GM23338 (cell line): ENCODE data around the gene NEK4. TPM values are rescaled to one million over a fixed set of nuclear protein-coding genes. Genes with fewer than 3 reads are reported as not detected.

Experiments used
- ATAC-seq: fragments of 200-7000 bp; cut with Tn5 transposase; 3 replicates; pipeline ENCODE4 v1.9.1; 2020
- DNase-seq: peaks from one replicate; pipeline ENCODE4 v3.0.0-alpha.2; 2015; ENCODE audit warnings: low spot score
- H2AFZ ChIP-seq: fragments of 200-600 bp; sonication (generic); 2 replicates; pipeline ENCODE4 v1.8.0; 2016; ENCODE audit warnings: antibody characterized with exemption, mild to moderate bottlenecking, moderate library complexity
- H3F3A ChIP-seq: fragments of 200-600 bp; sonication (generic); replicated peaks from 2 replicates; pipeline ENCODE4 v1.8.0; 2017; ENCODE audit warnings: antibody characterized with exemption, mixed run types, low read depth
- H3K27ac ChIP-seq: fragments of 200-600 bp; sonication (generic); 2 replicates; pipeline ENCODE4 v1.6.1; 2016; ENCODE audit warnings: low read depth
- H3K27me3 ChIP-seq: fragments of 200-600 bp; sonication (generic); 2 replicates; pipeline ENCODE4 v1.8.0; 2016; ENCODE audit warnings: mild to moderate bottlenecking, mixed run types, moderate library complexity; ENCODE audit not compliant: insufficient read depth
- H3K36me3 ChIP-seq: fragments of 200-600 bp; sonication (generic); 2 replicates; pipeline ENCODE4 v1.8.0; 2016; ENCODE audit warnings: mild to moderate bottlenecking; ENCODE audit not compliant: insufficient read depth
- H3K4me1 ChIP-seq: fragments of 200-600 bp; sonication (generic); 2 replicates; pipeline ENCODE4 v1.8.0; 2016; ENCODE audit warnings: mild to moderate bottlenecking, moderate library complexity; ENCODE audit not compliant: insufficient read depth
- H3K4me2 ChIP-seq: fragments of 200-600 bp; sonication (generic); 2 replicates; pipeline ENCODE4 v1.7.1; 2017; ENCODE audit warnings: mixed run types
- H3K4me3 ChIP-seq: fragments of 200-600 bp; sonication (generic); 2 replicates; pipeline ENCODE4 v1.6.1; 2016; ENCODE audit warnings: mixed run types
- H3K79me2 ChIP-seq: fragments of 200-600 bp; sonication (generic); replicated peaks from 2 replicates; pipeline ENCODE4 v1.8.0; 2017; ENCODE audit warnings: mild to moderate bottlenecking; ENCODE audit not compliant: insufficient read depth
- H3K9me2 ChIP-seq: fragments of 200-600 bp; sonication (generic); 2 replicates; pipeline ENCODE4 v1.8.0; 2017; ENCODE audit not compliant: insufficient read depth
- H4K20me1 ChIP-seq: fragments of 200-600 bp; sonication (generic); replicated peaks from 2 replicates; pipeline ENCODE4 v1.8.0; 2017; ENCODE audit warnings: mild to moderate bottlenecking; ENCODE audit not compliant: insufficient read depth
- H3K27ac Mint-ChIP-seq: 2 replicates; pipeline ENCODE4 v1.8.0; 2020; ENCODE audit warnings: inconsistent platforms, mild to moderate bottlenecking, moderate library complexity, mixed read lengths
- H3K27me3 Mint-ChIP-seq: 3 replicates; pipeline ENCODE4 v1.8.0; 2022; ENCODE audit warnings: low read depth, mild to moderate bottlenecking, moderate library complexity, mixed read lengths, inconsistent platforms; ENCODE audit not compliant: insufficient read depth, poor library complexity
- H3K36me3 Mint-ChIP-seq: 3 replicates; pipeline ENCODE4 v1.8.0; 2021; ENCODE audit warnings: low read depth, mild to moderate bottlenecking, inconsistent platforms, moderate library complexity, mixed read lengths
- H3K4me1 Mint-ChIP-seq: 3 replicates; pipeline ENCODE4 v1.8.0; 2020; ENCODE audit warnings: mild to moderate bottlenecking, inconsistent platforms, mixed read lengths
- H3K4me3 Mint-ChIP-seq: 3 replicates; pipeline ENCODE4 v1.8.0; 2021; ENCODE audit warnings: moderate library complexity, mild to moderate bottlenecking, inconsistent platforms, mixed read lengths
- H3K9me3 Mint-ChIP-seq: 3 replicates; pipeline ENCODE4 v1.8.0; 2020; ENCODE audit warnings: moderate library complexity, mild to moderate bottlenecking, inconsistent platforms, mixed read lengths
- CTCF ChIP-seq, 2 experiments: fragments of 200-600 bp in 1 of 2; sonication (generic) in 1 of 2; conservative IDR thresholded peaks; 2 replicates each; pipeline versions ENCODE4 v1.5.1 to v1.6.1; 2016 to 2017; ENCODE audit warnings: antibody characterized with exemption in 2 of 2, low read depth in 2 of 2, mild to moderate bottlenecking in 2 of 2, moderate library complexity in 1 of 2
- ETS1 ChIP-seq: IDR thresholded peaks from 2 replicates; pipeline ENCODE4 v1.6.1; 2016; ENCODE audit warnings: antibody characterized with exemption
- EZH2 ChIP-seq: fragments of 200-600 bp; sonication (generic); IDR thresholded peaks from one replicate; pipeline ENCODE4 v1.8.0; 2017; ENCODE audit warnings: antibody characterized with exemption, mild to moderate bottlenecking, low read depth; ENCODE audit not compliant: unreplicated experiment
- JUNB ChIP-seq: IDR thresholded peaks from one replicate; pipeline ENCODE4 v1.6.1; 2016; ENCODE audit warnings: antibody characterized with exemption; ENCODE audit not compliant: unreplicated experiment
- POLR2AphosphoS5 ChIP-seq: IDR thresholded peaks from 2 replicates; pipeline ENCODE4 v1.6.1; 2016; ENCODE audit warnings: antibody characterized with exemption, low read depth
- REST ChIP-seq: IDR thresholded peaks from one replicate; pipeline ENCODE4 v1.6.1; 2018; ENCODE audit warnings: antibody characterized with exemption; ENCODE audit not compliant: unreplicated experiment
- STAT1 ChIP-seq: IDR thresholded peaks from one replicate; pipeline ENCODE4 v1.6.1; 2016; ENCODE audit warnings: antibody characterized with exemption; ENCODE audit not compliant: unreplicated experiment
- ZNF114 ChIP-seq: fragments of 250-450 bp; sonication (Bioruptor Pico); IDR thresholded peaks from 2 replicates; pipeline ENCODE4 v1.5.0; 2020; ENCODE audit warnings: mild to moderate bottlenecking, moderate library complexity
- ZNF331 ChIP-seq: fragments of 250-450 bp; sonication (Bioruptor Pico); IDR thresholded peaks from 2 replicates; pipeline ENCODE4 v1.5.0; 2020; ENCODE audit warnings: low read depth, mild to moderate bottlenecking, moderate library complexity
- polyA plus RNA-seq: library from polyadenylated mRNA; unstranded; fragments of >200 nt; fragmentation: Nextera tagmentation; extraction: Ambion mirVana; gene quantifications from 2 replicates; pipeline ENCODE4 v1.2.1, GENCODE V29; 2016
- total RNA-seq: library from RNA; depleted of rRNA; stranded (reverse); fragments of >200 nt; shearing (Covaris generic); gene quantifications from 2 replicates; pipeline ENCODE4 v1.2.3, GENCODE V29; 2014

NEK4 gene
- total and polyA plus RNA-seq, 2 experiments from 2014 or later = 8.6 to 42.7 TPM

- TF ChIP-seq REST = no peak
- TF ChIP-seq JUNB = no peak
- no peak for TF ChIP-seq ETS1
- TF ChIP-seq EZH2 = no peak
- no peak for TF ChIP-seq ZNF331 (CRISPR knock-in tag)
Observed at GRCh38 chr3:52705438-52705687, 65.4 kb downstream of the NEK4 start (continued).

- Histone ChIP-seq H3K4me1 (peaks cover 10% of the 10 kb centered on the region), H3K27me3 (no peaks in the 10 kb centered on the region), H4K20me1 (peaks cover 15% of the 10 kb centered on the region), H3K79me2 (peaks cover 50% of the 10 kb centered on the region), H2AFZ (peak overlapping the region; percentile 98), H3K4me3 (peak overlapping the region; percentile 99), H3K27ac (no peak overlapping the region), H3F3A (peaks cover 3% of the 10 kb centered on the region; the same call in 1 of the 2 replicates), H3K9me2 (no peaks in the 10 kb centered on the region), H3K36me3 (peaks cover 14% of the 10 kb centered on the region), H3K4me2 (peak overlapping the region; percentile 100)
- Mint-ChIP-seq H3K4me3 (peak overlapping the region; percentile 99), H3K9me3 (no peaks in the 10 kb centered on the region), H3K36me3 (peaks cover 16% of the 10 kb centered on the region), H3K4me1 (peaks cover 13% of the 10 kb centered on the region), H3K27me3 (peaks cover 14% of the 10 kb centered on the region), H3K27ac (peak overlapping the region; percentile 75; the same call in 1 of the 2 replicates)
- peak; percentile 9 for ATAC-seq
- DNase-seq = peak; percentile 17
- TF ChIP-seq EZH2 (no peak), REST (no peak), ETS1 (no peak), ZNF114 (no peak), CTCF (conservative IDR thresholded peaks at IDR 0.05; ENCODE audit: low read depth in 2 of 2) (no peak), POLR2AphosphoS5 (no peak), STAT1 (no peak)
Observed at GRCh38 chr3:52704611-52705437, 65.9 kb downstream of the NEK4 start.
